ENCODE data around the gene PPP1R12B.
"Not testable (repeated sequence)": the region's sequence is repeated elsewhere in the genome, so short reads cannot be mapped to it uniquely, and the experiment has no call there.

DNA sequence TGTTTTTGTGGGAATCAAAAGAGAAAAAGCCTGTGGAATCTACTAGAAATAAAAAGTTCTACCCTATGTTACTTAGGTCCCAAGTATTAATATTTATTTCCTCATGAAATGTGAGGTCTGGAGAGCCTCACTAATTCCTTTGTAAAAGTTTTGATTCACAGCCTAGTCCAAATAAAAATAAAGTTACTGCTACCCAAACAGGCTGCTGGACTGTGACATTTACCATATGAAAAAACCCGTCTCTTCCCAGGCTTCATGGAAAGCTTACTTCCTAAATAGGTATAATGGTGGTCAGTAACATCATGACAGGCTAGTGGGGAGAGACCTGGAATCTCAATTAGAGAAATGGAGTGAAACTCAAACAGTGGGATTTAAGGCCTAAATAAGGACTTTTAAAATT lies 201.6 kb downstream of the PPP1R12B start:
- TF ChIP-seq, protein P1, sequence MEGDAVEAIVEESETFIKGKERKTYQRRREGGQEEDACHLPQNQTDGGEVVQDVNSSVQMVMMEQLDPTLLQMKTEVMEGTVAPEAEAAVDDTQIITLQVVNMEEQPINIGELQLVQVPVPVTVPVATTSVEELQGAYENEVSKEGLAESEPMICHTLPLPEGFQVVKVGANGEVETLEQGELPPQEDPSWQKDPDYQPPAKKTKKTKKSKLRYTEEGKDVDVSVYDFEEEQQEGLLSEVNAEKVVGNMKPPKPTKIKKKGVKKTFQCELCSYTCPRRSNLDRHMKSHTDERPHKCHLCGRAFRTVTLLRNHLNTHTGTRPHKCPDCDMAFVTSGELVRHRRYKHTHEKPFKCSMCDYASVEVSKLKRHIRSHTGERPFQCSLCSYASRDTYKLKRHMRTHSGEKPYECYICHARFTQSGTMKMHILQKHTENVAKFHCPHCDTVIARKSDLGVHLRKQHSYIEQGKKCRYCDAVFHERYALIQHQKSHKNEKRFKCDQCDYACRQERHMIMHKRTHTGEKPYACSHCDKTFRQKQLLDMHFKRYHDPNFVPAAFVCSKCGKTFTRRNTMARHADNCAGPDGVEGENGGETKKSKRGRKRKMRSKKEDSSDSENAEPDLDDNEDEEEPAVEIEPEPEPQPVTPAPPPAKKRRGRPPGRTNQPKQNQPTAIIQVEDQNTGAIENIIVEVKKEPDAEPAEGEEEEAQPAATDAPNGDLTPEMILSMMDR (conservative IDR thresholded peaks at IDR 0.05 in 1 of 2, IDR thresholded peaks at IDR 0.05 in 1 of 2; ENCODE audit: low read depth in 1 of 2, low read length in 2 of 2): not testable (repeated sequence)
- not testable (repeated sequence) for TF ChIP-seq EZH2 (IDR thresholded peaks at IDR 0.05; ENCODE audit: low read length, missing control alignments)
